H9 (cell line): Measurements from ENCODE around the gene FOXI1. TPM values are rescaled to one million over a fixed set of nuclear protein-coding genes. Genes with fewer than 3 reads are reported as not detected.

Experiments used
- DNase-seq: peaks from one replicate; pipeline ENCODE4 v3.0.0-alpha.2; 2017
- H2AFZ ChIP-seq: one replicate; pipeline ENCODE4 v1.6.1; 2013; ENCODE audit warnings: mild to moderate bottlenecking, low read length, control low read depth, moderate library complexity
- H2AK5ac ChIP-seq: 2 replicates; pipeline ENCODE4 v1.6.1; 2013; ENCODE audit warnings: low read length, control low read depth, mixed read lengths; ENCODE audit not compliant: insufficient read length
- H2BK120ac ChIP-seq: one replicate; pipeline ENCODE4 v1.6.1; 2013; ENCODE audit warnings: low read depth, mild to moderate bottlenecking, low read length, control low read depth, inconsistent platforms; ENCODE audit not compliant: poor library complexity, severe bottlenecking
- H2BK12ac ChIP-seq: 2 replicates; pipeline ENCODE4 v1.6.1; 2013; ENCODE audit warnings: low read length, control low read depth, mixed read lengths, low read depth; ENCODE audit not compliant: insufficient read length
- H2BK15ac ChIP-seq: 2 replicates; pipeline ENCODE4 v1.6.1; 2013; ENCODE audit warnings: low read depth, low read length, control low read depth
- H2BK20ac ChIP-seq: one replicate; pipeline ENCODE4 v1.6.1; 2013; ENCODE audit warnings: low read depth, mild to moderate bottlenecking, low read length, control low read depth, inconsistent platforms; ENCODE audit not compliant: poor library complexity, severe bottlenecking
- H2BK5ac ChIP-seq: 2 replicates; pipeline ENCODE4 v1.6.1; 2013; ENCODE audit warnings: low read length, control low read depth, mixed read lengths; ENCODE audit not compliant: insufficient read length
- H3K14ac ChIP-seq: 2 replicates; pipeline ENCODE4 v1.6.1; 2013; ENCODE audit warnings: low read length, control low read depth; ENCODE audit not compliant: insufficient read depth
- H3K18ac ChIP-seq: 2 replicates; pipeline ENCODE4 v1.6.1; 2013; ENCODE audit warnings: low read depth, mild to moderate bottlenecking, mixed read lengths, low read length, control low read depth; ENCODE audit not compliant: insufficient read length
- H3K23ac ChIP-seq: 2 replicates; pipeline ENCODE4 v1.6.1; 2013; ENCODE audit warnings: low read length, control low read depth, mixed read lengths, low read depth; ENCODE audit not compliant: insufficient read length
- H3K23me2 ChIP-seq: 2 replicates; pipeline ENCODE4 v1.6.1; 2013; ENCODE audit warnings: low read depth, mild to moderate bottlenecking, mixed read lengths, low read length, control low read depth; ENCODE audit not compliant: insufficient read length, poor library complexity, severe bottlenecking
- H3K27ac ChIP-seq: 2 replicates; pipeline ENCODE4 v1.5.1; 2013; ENCODE audit warnings: low read length, control low read depth, mixed read lengths, low read depth; ENCODE audit not compliant: insufficient read length
- H3K27me3 ChIP-seq: 2 replicates; pipeline ENCODE4 v1.6.1; 2013; ENCODE audit warnings: low read length, control low read depth, inconsistent platforms; ENCODE audit not compliant: insufficient read depth
- H3K4ac ChIP-seq: 2 replicates; pipeline ENCODE4 v1.6.1; 2013; ENCODE audit warnings: low read depth, mild to moderate bottlenecking, control low read depth, inconsistent platforms, low read length, moderate library complexity
- H3K4me1 ChIP-seq: 2 replicates; pipeline ENCODE4 v1.6.1; 2013; ENCODE audit warnings: low read length, control low read depth, inconsistent platforms; ENCODE audit not compliant: insufficient read depth
- H3K4me2 ChIP-seq: 2 replicates; pipeline ENCODE4 v1.6.1; 2013; ENCODE audit warnings: low read length, control low read depth, mixed read lengths; ENCODE audit not compliant: insufficient read length, insufficient read depth
- H3K56ac ChIP-seq: 2 replicates; pipeline ENCODE4 v1.6.1; 2013; ENCODE audit warnings: low read depth, mild to moderate bottlenecking, mixed read lengths, low read length, control low read depth; ENCODE audit not compliant: insufficient read length
- H3K79me1 ChIP-seq: 2 replicates; pipeline ENCODE4 v1.6.1; 2013; ENCODE audit warnings: low read depth, mild to moderate bottlenecking, moderate library complexity, low read length, control low read depth, inconsistent platforms; ENCODE audit not compliant: insufficient read depth, poor library complexity, severe bottlenecking
- H3K79me2 ChIP-seq: 2 replicates; pipeline ENCODE4 v1.6.1; 2013; ENCODE audit warnings: low read length, control low read depth, inconsistent platforms; ENCODE audit not compliant: insufficient read depth
- H3K9ac ChIP-seq: 2 replicates; pipeline ENCODE4 v1.6.1; 2013; ENCODE audit warnings: low read length, control low read depth, mixed read lengths; ENCODE audit not compliant: insufficient read length; ENCODE audit errors: extremely low read depth
- H3K9me3 ChIP-seq: one replicate; pipeline ENCODE4 v1.6.1; 2013; ENCODE audit warnings: low read depth, low read length, inconsistent platforms; ENCODE audit not compliant: control insufficient read depth
- H3T11ph ChIP-seq: one replicate; pipeline ENCODE4 v1.6.1; 2013; ENCODE audit warnings: mild to moderate bottlenecking, low read length, control low read depth, inconsistent platforms
- H4K20me1 ChIP-seq: one replicate; pipeline ENCODE4 v1.6.1; 2013; ENCODE audit not compliant: control insufficient read depth, insufficient read length, insufficient read depth
- H4K5ac ChIP-seq: 2 replicates; pipeline ENCODE4 v1.6.1; 2013; ENCODE audit warnings: low read depth, mild to moderate bottlenecking, mixed read lengths, low read length, control low read depth; ENCODE audit not compliant: insufficient read length
- H4K8ac ChIP-seq: replicated peaks from 2 replicates; pipeline ENCODE4 v1.6.1; 2013; ENCODE audit warnings: low read length, control low read depth, mixed read lengths, low read depth; ENCODE audit not compliant: insufficient read length
- H4K91ac ChIP-seq: 2 replicates; pipeline ENCODE4 v1.6.1; 2013; ENCODE audit warnings: low read depth, mild to moderate bottlenecking, moderate library complexity, mixed read lengths, low read length, control low read depth; ENCODE audit not compliant: insufficient read length
- H3K27ac Mint-ChIP-seq, 3 experiments: 2 replicates in 2 of 3; 3 replicates in 1 of 3; pipeline ENCODE4 v1.8.0; 2020 to 2021; ENCODE audit warnings: mixed read lengths in 3 of 3, mild to moderate bottlenecking in 1 of 3, moderate library complexity in 1 of 3
- H3K27me3 Mint-ChIP-seq: 2 replicates; pipeline ENCODE4 v1.8.0; 2021; ENCODE audit warnings: low read depth, mild to moderate bottlenecking, moderate library complexity, mixed read lengths
- H3K36me3 Mint-ChIP-seq, 3 experiments: 2 replicates in 2 of 3; 3 replicates in 1 of 3; pipeline ENCODE4 v1.8.0; 2020 to 2021; ENCODE audit warnings: low read depth in 3 of 3, mixed read lengths in 3 of 3; ENCODE audit not compliant: insufficient read depth in 1 of 3
- H3K4me1 Mint-ChIP-seq, 2 experiments: 2 replicates each; pipeline ENCODE4 v1.8.0; 2020; ENCODE audit warnings: mixed read lengths in 2 of 2
- H3K4me3 Mint-ChIP-seq, 2 experiments: 2 replicates in 1 of 2; 3 replicates in 1 of 2; pipeline ENCODE4 v1.8.0; 2020 to 2021; ENCODE audit warnings: mild to moderate bottlenecking in 2 of 2, mixed read lengths in 2 of 2, moderate library complexity in 1 of 2
- H3K9me3 Mint-ChIP-seq, 2 experiments: 2 replicates in 1 of 2; 3 replicates in 1 of 2; pipeline ENCODE4 v1.8.0; 2020; ENCODE audit warnings: mild to moderate bottlenecking in 2 of 2, mixed read lengths in 2 of 2, moderate library complexity in 1 of 2
- WGBS: extraction: QIAGEN DNeasy Blood & Tissue Kit; methylation state at CpG from one replicate; pipeline ENCODE4 v1.1.7; 2013; ENCODE audit warnings: missing lambda C conversion rate, low lambda C conversion rate, mixed read lengths; ENCODE audit not compliant: insufficient read length; ENCODE audit errors: extremely low coverage; 5-methylcytosine and 5-hydroxymethylcytosine counted together
- total RNA-seq: library from RNA; stranded (reverse); gene quantifications from 2 replicates; pipeline ENCODE4 v1.2.1, GENCODE V29; 2021
- TF ChIP-seq, protein P1 (sequence below): fragments of 200-600 bp; sonication (generic); conservative IDR thresholded peaks from 3 replicates; pipeline ENCODE4 v1.8.0; 2021; ENCODE audit warnings: antibody characterized with exemption, mild to moderate bottlenecking

The FOXI1 gene
- total RNA-seq, 1 experiment from 2014 or later: not detected

DNA sequence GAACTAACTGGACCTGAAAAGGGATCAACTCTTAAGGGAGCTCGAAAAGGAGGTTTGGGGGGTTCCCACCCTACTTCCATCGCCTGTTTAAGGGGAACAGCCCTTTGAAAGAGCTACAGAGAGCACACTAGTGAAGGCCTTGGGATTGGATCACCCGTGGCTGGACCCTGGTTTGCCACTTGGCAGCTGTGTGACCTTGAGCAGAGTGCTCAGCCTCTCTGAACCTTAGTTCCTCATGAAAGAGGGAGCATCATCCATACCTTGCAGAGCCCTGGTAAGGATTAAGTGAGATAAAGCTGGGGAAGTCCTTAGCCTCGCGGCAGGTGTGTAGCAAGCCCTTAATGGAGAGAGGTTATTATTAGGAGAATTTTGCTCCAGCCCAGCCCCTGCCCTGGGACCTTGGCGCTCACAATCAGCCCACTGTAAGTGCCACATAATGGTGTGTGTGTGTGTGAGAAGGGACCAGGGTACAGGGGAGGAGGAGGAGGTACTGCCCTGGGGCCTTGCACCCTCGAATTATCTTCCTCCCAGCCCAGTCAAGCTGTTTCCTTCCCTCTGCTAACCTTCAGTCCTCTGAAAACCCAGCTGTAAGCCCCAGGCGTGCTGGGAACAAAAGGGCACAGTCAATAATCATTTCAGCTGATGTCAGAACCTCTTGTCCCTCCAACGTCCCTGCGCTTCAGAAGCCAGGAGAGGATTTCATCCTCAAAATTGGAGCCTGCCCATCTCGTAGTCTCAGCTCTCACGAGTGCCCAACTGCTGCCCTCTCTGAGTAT lies 42.9 kb downstream of the FOXI1 start:
- Mint-ChIP-seq H3K4me1 (peaks cover 17% of the 10 kb centered on the region in 2 experiments), H3K36me3 (no peaks in the 10 kb centered on the region), H3K27me3 (no peaks in the 10 kb centered on the region; the same call in none of the 2 replicates), H3K9me3 (no peaks in the 10 kb centered on the region; a peak in 1 of 5 replicates), H3K4me3 (no peak overlapping the region), H3K27ac (no peak overlapping the region)
- Histone ChIP-seq H2AK5ac (no peak overlapping the region), H4K5ac (no peak overlapping the region), H3K23ac (no peak overlapping the region), H3K14ac (no peak overlapping the region), H3K23me2 (no peaks in the 10 kb centered on the region), H2BK20ac (no peak overlapping the region), H3K9me3 (no peaks in the 10 kb centered on the region), H3T11ph (no peak overlapping the region), H3K18ac (no peak overlapping the region), H2BK15ac (no peak overlapping the region), H3K4me1 (no peaks in the 10 kb centered on the region), H3K9ac (no peak overlapping the region), H3K56ac (no peak overlapping the region), H3K79me1 (no peaks in the 10 kb centered on the region), H3K27ac (no peak overlapping the region), H3K4ac (no peak overlapping the region), H3K79me2 (no peaks in the 10 kb centered on the region), H2BK120ac (no peak overlapping the region), H3K27me3 (no peaks in the 10 kb centered on the region), H4K20me1 (no peaks in the 10 kb centered on the region), H4K91ac (no peak overlapping the region), H3K4me2 (no peak overlapping the region), H2BK5ac (no peak overlapping the region), H4K8ac (no peak overlapping the region), H2AFZ (no peak overlapping the region), H2BK12ac (no peak overlapping the region)
- WGBS: no CpG with 5 or more reads among the region's 12 CpGs
- no peak for DNase-seq
- TF ChIP-seq, protein P1, sequence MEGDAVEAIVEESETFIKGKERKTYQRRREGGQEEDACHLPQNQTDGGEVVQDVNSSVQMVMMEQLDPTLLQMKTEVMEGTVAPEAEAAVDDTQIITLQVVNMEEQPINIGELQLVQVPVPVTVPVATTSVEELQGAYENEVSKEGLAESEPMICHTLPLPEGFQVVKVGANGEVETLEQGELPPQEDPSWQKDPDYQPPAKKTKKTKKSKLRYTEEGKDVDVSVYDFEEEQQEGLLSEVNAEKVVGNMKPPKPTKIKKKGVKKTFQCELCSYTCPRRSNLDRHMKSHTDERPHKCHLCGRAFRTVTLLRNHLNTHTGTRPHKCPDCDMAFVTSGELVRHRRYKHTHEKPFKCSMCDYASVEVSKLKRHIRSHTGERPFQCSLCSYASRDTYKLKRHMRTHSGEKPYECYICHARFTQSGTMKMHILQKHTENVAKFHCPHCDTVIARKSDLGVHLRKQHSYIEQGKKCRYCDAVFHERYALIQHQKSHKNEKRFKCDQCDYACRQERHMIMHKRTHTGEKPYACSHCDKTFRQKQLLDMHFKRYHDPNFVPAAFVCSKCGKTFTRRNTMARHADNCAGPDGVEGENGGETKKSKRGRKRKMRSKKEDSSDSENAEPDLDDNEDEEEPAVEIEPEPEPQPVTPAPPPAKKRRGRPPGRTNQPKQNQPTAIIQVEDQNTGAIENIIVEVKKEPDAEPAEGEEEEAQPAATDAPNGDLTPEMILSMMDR: no peak
